Measurements from ENCODE around the gene PCNX3.

- no peak for TF ChIP-seq POLR2A (IDR thresholded peaks at IDR 0.05; ENCODE audit: low read length)
- TF ChIP-seq GATA1 (IDR thresholded peaks at IDR 0.05; ENCODE audit: low read depth, low read length) = no peak
Measured at GRCh38 chr11:65577756-65578109, 37.8 kb upstream of the PCNX3 start.
